ENCODE measurements around the gene SLC35E3. TPM values are rescaled to one million over a fixed set of nuclear protein-coding genes. Genes with fewer than 3 reads are reported as not detected.
A peak's percentile ranks its signal among the peaks of the same experiment; 100 is the strongest.
"Not testable (repeated sequence)": the region's sequence is repeated elsewhere in the genome, so short reads cannot be mapped to it uniquely, and the experiment has no call there.

SLC35E3 gene
- polyA plus RNA-seq, 3 donors from 2014 or later, result 5.2 to 13.5 (median 12.9) TPM

GRCh38 chr12:68805592-68806120 is 59.7 kb downstream of the SLC35E3 start:
- H3K36me3 Mint-ChIP-seq, result peaks cover 0 to 10% (median 0%) of the 10 kb centered on the region in 3 donors
- H3K27me3 Mint-ChIP-seq (ENCODE audit: low read depth in 3 of 3), result peaks cover 13 to 20% (median 17%) of the 10 kb centered on the region in 3 donors
- H3K4me1 Mint-ChIP-seq, result peaks cover 26 to 29% of the 10 kb centered on the region in 2 donors
- DNase-seq, result no peak
- H3K27ac Mint-ChIP-seq, result peak overlapping the region in 3 of 6 donors; percentile 13 to 40 (median 20)
- no peaks in the 10 kb centered on the region for H3K9me3 Mint-ChIP-seq
- H3K4me3 Mint-ChIP-seq, result no peak overlapping the region

- H3K36me3 Mint-ChIP-seq, result peaks cover 4 to 16% (median 4%) of the 10 kb centered on the region in 3 donors
- H3K4me1 Mint-ChIP-seq, result peaks cover 31 to 37% of the 10 kb centered on the region in 2 donors
- H3K9me3 Mint-ChIP-seq, result no peaks in the 10 kb centered on the region
- H3K27ac Mint-ChIP-seq, result peak overlapping the region; percentile 96 to 99 (median 98)
- H3K27me3 Mint-ChIP-seq (ENCODE audit: low read depth in 3 of 3), result peaks cover 13 to 20% (median 17%) of the 10 kb centered on the region in 3 donors
- DNase-seq, result no peak
- H3K4me3 Mint-ChIP-seq, result peak overlapping the region; percentile 86 to 97 (median 95)
Measured at GRCh38 chr12:68806488-68807237, 60.7 kb downstream of the SLC35E3 start.

- not testable (repeated sequence) for H3K9me3 Mint-ChIP-seq, DNase-seq
- Mint-ChIP-seq H3K27me3 (ENCODE audit: low read depth in 3 of 3) (peaks cover 13 to 20% (median 17%) of the 10 kb centered on the region in 3 donors), H3K36me3 (peaks cover 4 to 16% (median 4%) of the 10 kb centered on the region in 3 donors), H3K4me1 (peaks cover 33 to 41% of the 10 kb centered on the region in 2 donors), H3K27ac (peak overlapping the region; percentile 96 to 99 (median 98)), H3K4me3 (peak overlapping the region; percentile 86 to 97 (median 95))
Measured at GRCh38 chr12:68807274-68807575, 61.2 kb downstream of the SLC35E3 start.

GRCh38 chr12:68807576-68808387 is 61.8 kb downstream of the SLC35E3 start, which contains the start of gene MDM2:
Gene MDM2 (plus strand): TSS chr12:68808177. CDS start chr12:68808478, 301 bp downstream.
- peak within 1 kb of the TSS; percentile 96 to 99 (median 98) for H3K27ac Mint-ChIP-seq
- H3K4me3 Mint-ChIP-seq, result peak within 1 kb of the TSS; percentile 86 to 97 (median 95)
- peak; percentile 99 to 100 (median 99) for DNase-seq
- H3K36me3 Mint-ChIP-seq, result peaks cover 4 to 16% (median 4%) of the 10 kb centered on the region in 3 donors
- H3K27me3 Mint-ChIP-seq (ENCODE audit: low read depth in 3 of 3), result peaks cover 13 to 20% (median 17%) of the 10 kb centered on the region in 3 donors
- no peaks in the 10 kb centered on the region for H3K9me3 Mint-ChIP-seq
- peaks cover 36 to 47% of the 10 kb centered on the region in 2 donors for H3K4me1 Mint-ChIP-seq

GRCh38 chr12:68808388-68809189 is 62.6 kb downstream of the SLC35E3 start:
- peak; percentile 50 to 58 (median 56) for DNase-seq
- Mint-ChIP-seq H3K4me3 (peak overlapping the region; percentile 86 to 97 (median 95)), H3K9me3 (no peaks in the 10 kb centered on the region), H3K27me3 (ENCODE audit: low read depth in 3 of 3) (peaks cover 13 to 20% (median 17%) of the 10 kb centered on the region in 3 donors), H3K27ac (peak overlapping the region; percentile 93 to 98 (median 96)), H3K36me3 (peaks cover 4 to 16% (median 4%) of the 10 kb centered on the region in 3 donors), H3K4me1 (peaks cover 42 to 55% of the 10 kb centered on the region in 2 donors)

GRCh38 chr12:68809190-68810026 is 63.4 kb downstream of the SLC35E3 start:
- Mint-ChIP-seq H3K36me3 (peaks cover 4 to 16% (median 4%) of the 10 kb centered on the region in 3 donors), H3K4me1 (peaks cover 43 to 61% of the 10 kb centered on the region in 2 donors), H3K4me3 (peak overlapping the region; percentile 86 to 97 (median 95)), H3K9me3 (no peaks in the 10 kb centered on the region), H3K27me3 (ENCODE audit: low read depth in 3 of 3) (peaks cover 13 to 20% (median 17%) of the 10 kb centered on the region in 3 donors), H3K27ac (peak overlapping the region; percentile 93 to 98 (median 96))
- no peak for DNase-seq

GRCh38 chr12:68810027-68810389 is 64.0 kb downstream of the SLC35E3 start:
- Mint-ChIP-seq H3K36me3 (peaks cover 6 to 16% (median 6%) of the 10 kb centered on the region in 3 donors), H3K27me3 (ENCODE audit: low read depth in 3 of 3) (peaks cover 13 to 20% (median 17%) of the 10 kb centered on the region in 3 donors), H3K27ac (peak overlapping the region; percentile 51 to 98 (median 90)), H3K4me1 (peaks cover 47 to 67% of the 10 kb centered on the region in 2 donors), H3K4me3 (peak overlapping the region; percentile 86 to 97 (median 95))
- not testable (repeated sequence) for DNase-seq, H3K9me3 Mint-ChIP-seq

- DNase-seq, H3K9me3 Mint-ChIP-seq, H3K4me3 Mint-ChIP-seq: not testable (repeated sequence)
- peaks cover 13 to 18% (median 17%) of the 10 kb centered on the region in 3 donors for H3K27me3 Mint-ChIP-seq (ENCODE audit: low read depth in 3 of 3)
- H3K36me3 Mint-ChIP-seq, result peaks cover 12 to 16% (median 14%) of the 10 kb centered on the region in 3 donors
- H3K27ac Mint-ChIP-seq, result peak overlapping the region in 3 of 6 donors; percentile 12 to 51 (median 24)
- peaks cover 52 to 81% of the 10 kb centered on the region in 2 donors for H3K4me1 Mint-ChIP-seq
Measured at GRCh38 chr12:68811573-68811972, 65.6 kb downstream of the SLC35E3 start.

GRCh38 chr12:68812553-68813241 is 66.7 kb downstream of the SLC35E3 start:
- H3K36me3 Mint-ChIP-seq, result peaks cover 14 to 17% (median 16%) of the 10 kb centered on the region in 3 donors

GRCh38 chr12:68813242-68813593 is 67.2 kb downstream of the SLC35E3 start:
- Mint-ChIP-seq H3K27ac (peak overlapping the region in 4 of 6 donors; percentile 12 to 82 (median 50)), H3K4me3 (no peak overlapping the region), H3K27me3 (ENCODE audit: low read depth in 3 of 3) (peaks cover 7 to 8% (median 8%) of the 10 kb centered on the region in 3 donors), H3K4me1 (peaks cover 40 to 74% of the 10 kb centered on the region in 2 donors), H3K9me3 (no peaks in the 10 kb centered on the region), H3K36me3 (peaks cover 14 to 17% (median 16%) of the 10 kb centered on the region in 3 donors)
- DNase-seq, result no peak

More at GRCh38 chr12:68812553-68813241, 66.7 kb downstream of the SLC35E3 start:
- Mint-ChIP-seq H3K4me3 (peak overlapping the region in 1 of 5 donors; percentile 20), H3K27ac (peak overlapping the region in 5 of 6 donors; percentile 44 to 82 (median 60)), H3K4me1 (peaks cover 42 to 74% of the 10 kb centered on the region in 2 donors), H3K9me3 (no peaks in the 10 kb centered on the region), H3K27me3 (ENCODE audit: low read depth in 3 of 3) (peaks cover 12 to 13% (median 13%) of the 10 kb centered on the region in 3 donors)
- no peak for DNase-seq

- H3K27ac Mint-ChIP-seq, result peak overlapping the region in 4 of 6 donors; percentile 4 to 83 (median 30)
- peak overlapping the region in 1 of 5 donors; percentile 26 for H3K4me3 Mint-ChIP-seq
- peaks cover 9 to 23% (median 18%) of the 10 kb centered on the region in 3 donors for H3K36me3 Mint-ChIP-seq
- peaks cover 30 to 72% of the 10 kb centered on the region in 2 donors for H3K4me1 Mint-ChIP-seq
- no peak for DNase-seq
- H3K27me3 Mint-ChIP-seq (ENCODE audit: low read depth in 3 of 3), result no peaks in the 10 kb centered on the region
- H3K9me3 Mint-ChIP-seq, result no peaks in the 10 kb centered on the region
Measured at GRCh38 chr12:68814490-68815231, 68.7 kb downstream of the SLC35E3 start.

Data from immature natural killer cell (primary cell).